T-helper 17 cell (primary cell): ENCODE measurements around the gene NEMP1. TPM values are rescaled to one million over a fixed set of nuclear protein-coding genes. Genes with fewer than 3 reads are reported as not detected.
A peak's percentile ranks its signal among the peaks of the same experiment; 100 is the strongest.
"Not testable (repeated sequence)": the region's sequence is repeated elsewhere in the genome, so short reads cannot be mapped to it uniquely, and the experiment has no call there.

Experiments used
- ATAC-seq: fragments of 150-1000 bp; cut with Tn5 transposase; 2 replicates; pipeline ENCODE4 v1.10.0; 2021; ENCODE audit warnings: mild to moderate bottlenecking, moderate library complexity
- DNase-seq, 3 donors: peaks; one replicate each; pipeline versions ENCODE4 v3.0.0 to v3.0.0-alpha.2; 2020 to 2021
- H3K9me3 ChIP-seq: one replicate; pipeline ENCODE4 v1.7.0; 2013; ENCODE audit warnings: low read length, mild to moderate bottlenecking; ENCODE audit not compliant: control insufficient read depth, poor library complexity, severe bottlenecking
- H3K27ac Mint-ChIP-seq: one replicate; pipeline ENCODE4 v1.8.0; 2022; ENCODE audit warnings: mild to moderate bottlenecking, moderate library complexity, mixed read lengths
- H3K27me3 Mint-ChIP-seq: one replicate; pipeline ENCODE4 v1.8.0; 2022; ENCODE audit warnings: mixed read lengths
- H3K36me3 Mint-ChIP-seq: one replicate; pipeline ENCODE4 v1.8.0; 2022; ENCODE audit warnings: low read depth, mixed read lengths
- H3K4me1 Mint-ChIP-seq: one replicate; pipeline ENCODE4 v1.8.0; 2022; ENCODE audit warnings: mild to moderate bottlenecking, mixed read lengths
- H3K4me3 Mint-ChIP-seq: one replicate; pipeline ENCODE4 v1.8.0; 2022; ENCODE audit warnings: mild to moderate bottlenecking, moderate library complexity, mixed read lengths
- total RNA-seq, 4 donors: library from RNA in 2 of 4; stranded (reverse) in 2 of 4; gene quantifications; one replicate each; pipeline ENCODE4 v1.2.3 and lab custom pipeline; 2022 to 2026

Gene NEMP1
- total RNA-seq, 2 donors from 2014 or later: 12.2 to 14.1 TPM

GRCh38 chr12:57073566-57074450 lies 4.8 kb downstream of the NEMP1 start:
- H3K9me3 ChIP-seq, DNase-seq, H3K27me3 Mint-ChIP-seq, H3K36me3 Mint-ChIP-seq, ATAC-seq, H3K4me3 Mint-ChIP-seq: not testable (repeated sequence)
- peaks cover 21% of the 10 kb centered on the region for H3K4me1 Mint-ChIP-seq
- H3K27ac Mint-ChIP-seq: peak overlapping the region; percentile 59

GRCh38 chr12:57072661-57073060 lies 5.9 kb downstream of the NEMP1 start:
- ATAC-seq (no peak), DNase-seq (no peak)
- H3K36me3 Mint-ChIP-seq: peaks cover 3% of the 10 kb centered on the region
- H3K9me3 ChIP-seq: no peaks in the 10 kb centered on the region
- H3K4me1 Mint-ChIP-seq: peaks cover 13% of the 10 kb centered on the region
- H3K4me3 Mint-ChIP-seq: no peak overlapping the region
- H3K27me3 Mint-ChIP-seq: no peaks in the 10 kb centered on the region
- no peak overlapping the region for H3K27ac Mint-ChIP-seq

GRCh38 chr12:57069523-57069922 lies 9.1 kb downstream of the NEMP1 start:
- peaks cover 14% of the 10 kb centered on the region for H3K4me1 Mint-ChIP-seq
- H3K36me3 Mint-ChIP-seq: peaks cover 3% of the 10 kb centered on the region
- H3K27ac Mint-ChIP-seq: peak overlapping the region; percentile 86
- no peaks in the 10 kb centered on the region for H3K9me3 ChIP-seq
- DNase-seq (peak in 2 of 3 donors; percentile 29 to 44), ATAC-seq (peak; percentile 100)
- no peaks in the 10 kb centered on the region for H3K27me3 Mint-ChIP-seq
- H3K4me3 Mint-ChIP-seq: peak overlapping the region; percentile 25

- H3K36me3 Mint-ChIP-seq: peaks cover 3% of the 10 kb centered on the region
- H3K27ac Mint-ChIP-seq: peak overlapping the region; percentile 94
- no peaks in the 10 kb centered on the region for H3K27me3 Mint-ChIP-seq
- peaks cover 16% of the 10 kb centered on the region for H3K4me1 Mint-ChIP-seq
- ATAC-seq (no peak), DNase-seq (no peak)
- H3K9me3 ChIP-seq: no peaks in the 10 kb centered on the region
- no peak overlapping the region for H3K4me3 Mint-ChIP-seq
Observed at GRCh38 chr12:57066245-57066644, 12.3 kb downstream of the NEMP1 start.

- Mint-ChIP-seq H3K4me1 (peaks cover 8% of the 10 kb centered on the region), H3K27me3 (no peaks in the 10 kb centered on the region), H3K36me3 (peaks cover 3% of the 10 kb centered on the region), H3K4me3 (peak overlapping the region; percentile 78), H3K27ac (peak overlapping the region; percentile 94)
- no peaks in the 10 kb centered on the region for H3K9me3 ChIP-seq
- DNase-seq (no peak), ATAC-seq (peak; percentile 97)
Observed at GRCh38 chr12:57063991-57064685, 14.5 kb downstream of the NEMP1 start.

GRCh38 chr12:57058454-57058853 lies 20.1 kb downstream of the NEMP1 start:
- no peaks in the 10 kb centered on the region for H3K9me3 ChIP-seq
- no peak for DNase-seq
- Mint-ChIP-seq H3K4me1 (peaks cover 3% of the 10 kb centered on the region), H3K27me3 (no peaks in the 10 kb centered on the region), H3K4me3 (no peak overlapping the region), H3K27ac (no peak overlapping the region), H3K36me3 (peaks cover 4% of the 10 kb centered on the region)
- ATAC-seq: no peak

- Mint-ChIP-seq H3K4me1 (peaks cover 3% of the 10 kb centered on the region), H3K4me3 (no peak overlapping the region), H3K27ac (no peak overlapping the region), H3K27me3 (no peaks in the 10 kb centered on the region), H3K36me3 (peaks cover 4% of the 10 kb centered on the region)
- ATAC-seq (no peak), DNase-seq (no peak)
- H3K9me3 ChIP-seq: no peaks in the 10 kb centered on the region
Observed at GRCh38 chr12:57057067-57057751, 21.4 kb downstream of the NEMP1 start.

GRCh38 chr12:57055824-57056223 lies 22.8 kb downstream of the NEMP1 start:
- H3K36me3 Mint-ChIP-seq: peaks cover 4% of the 10 kb centered on the region

GRCh38 chr12:57053901-57054300 lies 24.7 kb downstream of the NEMP1 start:
- H3K27ac Mint-ChIP-seq, H3K9me3 ChIP-seq, H3K4me3 Mint-ChIP-seq, DNase-seq, H3K4me1 Mint-ChIP-seq, ATAC-seq, H3K27me3 Mint-ChIP-seq, H3K36me3 Mint-ChIP-seq: not testable (repeated sequence)

More at GRCh38 chr12:57055824-57056223, 22.8 kb downstream of the NEMP1 start:
- H3K9me3 ChIP-seq: no peaks in the 10 kb centered on the region
- no peak overlapping the region for H3K4me3 Mint-ChIP-seq
- peaks cover 3% of the 10 kb centered on the region for H3K4me1 Mint-ChIP-seq
- H3K27me3 Mint-ChIP-seq: no peaks in the 10 kb centered on the region
- no peak overlapping the region for H3K27ac Mint-ChIP-seq
- DNase-seq (no peak), ATAC-seq (no peak)

GRCh38 chr12:57053146-57053545 lies 25.4 kb downstream of the NEMP1 start:
- H3K4me1 Mint-ChIP-seq, H3K4me3 Mint-ChIP-seq, H3K27me3 Mint-ChIP-seq, H3K27ac Mint-ChIP-seq, DNase-seq, H3K9me3 ChIP-seq, H3K36me3 Mint-ChIP-seq, ATAC-seq: not testable (repeated sequence)

GRCh38 chr12:57051011-57051410 lies 27.6 kb downstream of the NEMP1 start:
- DNase-seq (no peak), ATAC-seq (no peak)
- H3K9me3 ChIP-seq: no peaks in the 10 kb centered on the region
- Mint-ChIP-seq H3K27ac (no peak overlapping the region), H3K27me3 (peaks cover 4% of the 10 kb centered on the region), H3K36me3 (peaks cover 2% of the 10 kb centered on the region), H3K4me3 (no peak overlapping the region), H3K4me1 (peaks cover 16% of the 10 kb centered on the region)

GRCh38 chr12:57049890-57050289 lies 28.7 kb downstream of the NEMP1 start, which contains the start of gene MYO1A:
TSS of gene MYO1A (minus strand) at chr12:57050129. CDS start at chr12:57048323, 1,806 bp downstream.
- no peaks in the 10 kb centered on the region for H3K9me3 ChIP-seq
- no peak for DNase-seq
- Mint-ChIP-seq H3K27me3 (peaks cover 14% of the 10 kb centered on the region), H3K4me1 (peaks cover 18% of the 10 kb centered on the region), H3K4me3 (no peak within 1 kb of the TSS), H3K36me3 (peaks cover 2% of the 10 kb centered on the region), H3K27ac (no peak within 1 kb of the TSS)
- no peak for ATAC-seq

GRCh38 chr12:57049119-57049446 lies 29.5 kb downstream of the NEMP1 start:
- Mint-ChIP-seq H3K36me3 (peaks cover 2% of the 10 kb centered on the region), H3K4me1 (peaks cover 18% of the 10 kb centered on the region), H3K27me3 (peaks cover 14% of the 10 kb centered on the region), H3K4me3 (no peak overlapping the region), H3K27ac (no peak overlapping the region)
- ATAC-seq (no peak), DNase-seq (no peak)
- H3K9me3 ChIP-seq: no peaks in the 10 kb centered on the region
